ENCODE results near the gene POLR2J.

Gene POLR2J

DNA sequence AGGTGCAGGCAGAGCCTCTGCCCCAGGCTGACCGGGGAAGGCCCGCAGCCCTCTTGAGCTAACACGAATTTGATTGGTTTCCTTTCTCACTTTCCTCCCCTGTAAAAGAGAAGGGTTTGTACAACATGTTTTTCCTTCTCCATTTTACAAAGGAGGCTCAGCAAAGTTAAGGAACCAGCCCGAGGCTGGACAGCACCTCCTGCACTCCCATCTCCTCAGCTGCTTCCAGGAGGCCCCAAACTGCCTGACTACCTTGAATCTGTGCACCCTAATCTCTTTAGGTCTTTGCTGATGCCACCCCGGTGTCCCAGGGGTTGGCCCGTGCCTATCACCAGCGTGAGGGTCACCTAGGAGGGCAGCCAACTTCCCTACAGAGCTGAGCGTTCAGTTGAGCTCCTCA lies 18.3 kb downstream of the POLR2J start:
- no peak overlapping the region for H2AFZ ChIP-seq (ENCODE audit: low read depth)
- H3K4me2 ChIP-seq = no peak overlapping the region
- H3K27ac ChIP-seq = no peak overlapping the region
- peaks cover 10% of the 10 kb centered on the region; the same call in 1 of the 2 replicates for H3K36me3 ChIP-seq (ENCODE audit: insufficient read depth)
- peaks cover 13% of the 10 kb centered on the region for H3K4me1 ChIP-seq (ENCODE audit: low read depth, poor library complexity, severe bottlenecking)
- no peak overlapping the region for H3K9ac ChIP-seq
- peaks cover 26% of the 10 kb centered on the region; the same call in 1 of the 2 replicates for H3K79me2 ChIP-seq (ENCODE audit: insufficient read depth, low read depth)
- no peaks in the 10 kb centered on the region for H3K27me3 ChIP-seq (ENCODE audit: insufficient read depth, low read depth)
- H4K20me1 ChIP-seq (ENCODE audit: insufficient read depth) = no peaks in the 10 kb centered on the region
- no peak overlapping the region for H3K4me3 ChIP-seq (IDR thresholded peaks at IDR 0.05; ENCODE audit: insufficient read depth, low read depth, low read length)
- no peak for TF ChIP-seq CTCF (conservative IDR thresholded peaks at IDR 0.05; ENCODE audit: low read depth, low read length)

- no peak for TF ChIP-seq CTCF (conservative IDR thresholded peaks at IDR 0.05; ENCODE audit: low read depth, low read length)
- Histone ChIP-seq H3K36me3 (ENCODE audit: insufficient read depth) (peaks cover 10% of the 10 kb centered on the region; the same call in 1 of the 2 replicates), H3K4me2 (no peak overlapping the region), H3K9ac (no peak overlapping the region), H3K27me3 (ENCODE audit: insufficient read depth, low read depth) (no peaks in the 10 kb centered on the region), H3K4me3 (IDR thresholded peaks at IDR 0.05; ENCODE audit: insufficient read depth, low read depth, low read length) (no peak overlapping the region), H3K79me2 (ENCODE audit: insufficient read depth, low read depth) (peaks cover 22% of the 10 kb centered on the region; the same call in 1 of the 2 replicates), H4K20me1 (ENCODE audit: insufficient read depth) (no peaks in the 10 kb centered on the region), H3K27ac (no peak overlapping the region), H2AFZ (ENCODE audit: low read depth) (no peak overlapping the region), H3K4me1 (ENCODE audit: low read depth, poor library complexity, severe bottlenecking) (peaks cover 13% of the 10 kb centered on the region)
These were observed 19.4 kb downstream of the POLR2J start for GRCh38 chr7:102459221-102459844.

DNA sequence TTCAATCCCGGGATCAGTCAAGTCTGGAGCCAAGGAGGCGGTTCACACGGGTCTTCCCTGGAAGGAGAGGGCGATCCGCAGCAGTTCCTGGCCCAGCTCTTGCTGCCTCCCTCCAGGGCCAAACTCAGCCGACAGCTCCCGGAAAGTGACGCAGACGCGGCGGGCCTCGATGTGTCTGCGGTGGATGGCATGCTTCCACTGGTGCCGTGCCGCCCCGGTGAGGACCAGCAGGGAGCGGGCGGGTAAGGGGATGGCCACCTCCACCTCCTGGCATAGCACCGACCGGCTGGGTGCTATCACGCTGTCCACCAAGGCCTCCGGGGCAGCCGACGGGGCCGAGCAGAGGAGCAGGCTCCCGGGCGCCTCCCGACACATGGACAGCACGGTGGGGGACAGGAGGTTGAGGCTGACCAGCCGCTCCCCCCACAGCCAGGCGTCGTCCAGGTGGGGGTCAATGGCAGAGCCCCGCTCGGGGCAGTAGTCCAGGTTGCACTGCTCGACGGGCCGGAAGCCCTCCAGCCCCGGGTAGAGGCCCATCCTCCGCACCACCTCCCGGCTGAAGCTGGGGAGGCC lies 21.3 kb downstream of the POLR2J start:
- Histone ChIP-seq H3K9ac (no peak overlapping the region), H3K27ac (no peak overlapping the region)
- no peak for TF ChIP-seq CTCF (conservative IDR thresholded peaks at IDR 0.05; ENCODE audit: low read depth, low read length)

DNA sequence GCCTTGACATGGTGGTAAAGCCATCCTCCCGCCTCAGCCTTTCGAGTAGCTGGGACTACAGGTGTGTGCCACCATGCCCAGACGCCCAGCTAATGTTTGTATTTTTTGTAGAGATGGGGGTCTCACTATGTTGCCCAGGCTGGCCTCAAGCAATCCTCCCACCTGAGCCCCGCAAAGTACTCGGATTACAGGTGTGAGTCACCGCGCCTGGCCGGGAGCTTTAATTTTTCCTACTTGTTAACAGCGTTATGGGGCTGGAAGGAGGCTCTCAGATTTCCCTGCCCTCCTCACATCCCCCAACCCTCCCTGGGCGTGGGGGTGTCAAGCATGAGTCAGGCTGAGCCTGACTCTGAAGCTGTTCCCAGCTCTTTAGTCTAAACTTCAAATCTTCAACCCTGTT lies 22.4 kb downstream of the POLR2J start:
- H3K4me3 ChIP-seq (IDR thresholded peaks at IDR 0.05; ENCODE audit: insufficient read depth, low read depth, low read length) = no peak overlapping the region
- H3K36me3 ChIP-seq (ENCODE audit: insufficient read depth) = peaks cover 10% of the 10 kb centered on the region; the same call in 1 of the 2 replicates
- H3K4me2 ChIP-seq = no peak overlapping the region
- H3K27ac ChIP-seq = no peak overlapping the region
- no peak for TF ChIP-seq CTCF (conservative IDR thresholded peaks at IDR 0.05; ENCODE audit: low read depth, low read length)
- no peaks in the 10 kb centered on the region; the same call in 1 of the 2 replicates for H3K79me2 ChIP-seq (ENCODE audit: insufficient read depth, low read depth)
- no peaks in the 10 kb centered on the region for H4K20me1 ChIP-seq (ENCODE audit: insufficient read depth)
- no peak overlapping the region for H2AFZ ChIP-seq (ENCODE audit: low read depth)
- no peaks in the 10 kb centered on the region for H3K27me3 ChIP-seq (ENCODE audit: insufficient read depth, low read depth)
- peaks cover 10% of the 10 kb centered on the region for H3K4me1 ChIP-seq (ENCODE audit: low read depth, poor library complexity, severe bottlenecking)
- no peak overlapping the region for H3K9ac ChIP-seq

More for the DNA sequence above, 21.3 kb downstream of the POLR2J start:
- Histone ChIP-seq H3K27me3 (ENCODE audit: insufficient read depth, low read depth) (no peaks in the 10 kb centered on the region), H2AFZ (ENCODE audit: low read depth) (no peak overlapping the region), H3K4me3 (IDR thresholded peaks at IDR 0.05; ENCODE audit: insufficient read depth, low read depth, low read length) (no peak overlapping the region), H3K4me1 (ENCODE audit: low read depth, poor library complexity, severe bottlenecking) (no peaks in the 10 kb centered on the region), H4K20me1 (ENCODE audit: insufficient read depth) (no peaks in the 10 kb centered on the region), H3K4me2 (no peak overlapping the region), H3K79me2 (ENCODE audit: insufficient read depth, low read depth) (peaks cover 3% of the 10 kb centered on the region; the same call in 1 of the 2 replicates), H3K36me3 (ENCODE audit: insufficient read depth) (peaks cover 10% of the 10 kb centered on the region; the same call in 1 of the 2 replicates)

Measured in KMS-11 (cell line).